ENCODE data around the gene TTBK1. TPM values are rescaled to one million over a fixed set of nuclear protein-coding genes. Genes with fewer than 3 reads are reported as not detected.

TTBK1 gene
- polyA plus RNA-seq, 4 donors = 0.89 to 2.1 (median 1.0) TPM

GRCh38 chr6:43219119-43219518 is 24.2 kb upstream of the TTBK1 start:
- no peak for DNase-seq
- no peak for FAIRE-seq
- WGBS, 3 donors = 94 to 100% (median 96%) methylated on average over 3 of the region's 3 CpGs

GRCh38 chr6:43219814-43220213 is 23.5 kb upstream of the TTBK1 start:
- FAIRE-seq = no peak
- H3K9me3 ChIP-seq (ENCODE audit: control insufficient read depth in 2 of 2, insufficient read depth in 1 of 2, low read depth in 1 of 2, low read length in 1 of 2) = no peaks in the 10 kb centered on the region
- peaks cover 0 to 82% (median 8%) of the 10 kb centered on the region in 3 donors for H3K36me3 ChIP-seq (ENCODE audit: control insufficient read depth in 3 of 3, insufficient read depth in 2 of 3, low read depth in 1 of 3, low read length in 3 of 3)

More at GRCh38 chr6:43219119-43219518, 24.2 kb upstream of the TTBK1 start:
- Histone ChIP-seq H3K4me3 (ENCODE audit: low read depth in 1 of 3, low read length in 3 of 3) (no peak overlapping the region), H3K36me3 (ENCODE audit: control insufficient read depth in 3 of 3, insufficient read depth in 2 of 3, low read depth in 1 of 3, low read length in 3 of 3) (peaks cover 0 to 83% (median 8%) of the 10 kb centered on the region in 3 donors), H3K4me1 (ENCODE audit: control insufficient read depth in 3 of 3, insufficient read depth in 2 of 3, low read depth in 1 of 3, low read length in 2 of 3) (peaks cover 0 to 3% (median 0%) of the 10 kb centered on the region in 3 donors), H3K27ac (ENCODE audit: low read depth in 1 of 3, low read length in 2 of 3) (no peak overlapping the region), H3K27me3 (ENCODE audit: control insufficient read depth in 3 of 3, insufficient read depth in 3 of 3, low read length in 3 of 3) (no peaks in the 10 kb centered on the region), H3K9me3 (ENCODE audit: control insufficient read depth in 2 of 2, insufficient read depth in 1 of 2, low read depth in 1 of 2, low read length in 1 of 2) (no peaks in the 10 kb centered on the region)

GRCh38 chr6:43220439-43220951 is 22.8 kb upstream of the TTBK1 start:
- Histone ChIP-seq H3K4me3 (ENCODE audit: low read depth in 1 of 3, low read length in 3 of 3) (no peak overlapping the region), H3K27me3 (ENCODE audit: control insufficient read depth in 3 of 3, insufficient read depth in 3 of 3, low read length in 3 of 3) (no peaks in the 10 kb centered on the region), H3K36me3 (ENCODE audit: control insufficient read depth in 3 of 3, insufficient read depth in 2 of 3, low read depth in 1 of 3, low read length in 3 of 3) (peaks cover 0 to 83% (median 8%) of the 10 kb centered on the region in 3 donors), H3K27ac (ENCODE audit: low read depth in 1 of 3, low read length in 2 of 3) (no peak overlapping the region), H3K9me3 (ENCODE audit: control insufficient read depth in 2 of 2, insufficient read depth in 1 of 2, low read depth in 1 of 2, low read length in 1 of 2) (no peaks in the 10 kb centered on the region), H3K4me1 (ENCODE audit: control insufficient read depth in 3 of 3, insufficient read depth in 2 of 3, low read depth in 1 of 3, low read length in 2 of 3) (peaks cover 0 to 4% (median 2%) of the 10 kb centered on the region in 3 donors)
- DNase-seq (no peak), FAIRE-seq (no peak)
- 79 to 89% (median 88%) methylated on average over 15 to 16 of the region's 16 CpGs for WGBS, 3 donors

More at GRCh38 chr6:43219814-43220213, 23.5 kb upstream of the TTBK1 start:
- Histone ChIP-seq H3K27me3 (ENCODE audit: control insufficient read depth in 3 of 3, insufficient read depth in 3 of 3, low read length in 3 of 3) (no peaks in the 10 kb centered on the region), H3K4me1 (ENCODE audit: control insufficient read depth in 3 of 3, insufficient read depth in 2 of 3, low read depth in 1 of 3, low read length in 2 of 3) (peaks cover 0 to 4% (median 2%) of the 10 kb centered on the region in 3 donors), H3K4me3 (ENCODE audit: low read depth in 1 of 3, low read length in 3 of 3) (no peak overlapping the region), H3K27ac (ENCODE audit: low read depth in 1 of 3, low read length in 2 of 3) (no peak overlapping the region)
- no peak for DNase-seq
- 86 to 94% (median 90%) methylated on average over 7 of the region's 7 CpGs for WGBS, 3 donors

GRCh38 chr6:43221046-43221972 is 22.0 kb upstream of the TTBK1 start:
- Histone ChIP-seq H3K4me1 (ENCODE audit: control insufficient read depth in 3 of 3, insufficient read depth in 2 of 3, low read depth in 1 of 3, low read length in 2 of 3) (peaks cover 0 to 4% (median 2%) of the 10 kb centered on the region in 3 donors), H3K27ac (ENCODE audit: low read depth in 1 of 3, low read length in 2 of 3) (no peak overlapping the region), H3K36me3 (ENCODE audit: control insufficient read depth in 3 of 3, insufficient read depth in 2 of 3, low read depth in 1 of 3, low read length in 3 of 3) (peaks cover 0 to 83% (median 3%) of the 10 kb centered on the region in 3 donors), H3K27me3 (ENCODE audit: control insufficient read depth in 3 of 3, insufficient read depth in 3 of 3, low read length in 3 of 3) (no peaks in the 10 kb centered on the region), H3K9me3 (ENCODE audit: control insufficient read depth in 2 of 2, insufficient read depth in 1 of 2, low read depth in 1 of 2, low read length in 1 of 2) (no peaks in the 10 kb centered on the region), H3K4me3 (ENCODE audit: low read depth in 1 of 3, low read length in 3 of 3) (no peak overlapping the region)
- WGBS, 3 donors = 83 to 91% (median 88%) methylated on average over 20 of the region's 20 CpGs
- DNase-seq (no peak), FAIRE-seq (no peak)

- WGBS, 3 donors = 88 to 91% (median 89%) methylated on average over 15 of the region's 15 CpGs
- FAIRE-seq = no peak
- H3K27me3 ChIP-seq (ENCODE audit: control insufficient read depth in 3 of 3, insufficient read depth in 3 of 3, low read length in 3 of 3) = no peaks in the 10 kb centered on the region
- no peaks in the 10 kb centered on the region for H3K9me3 ChIP-seq (ENCODE audit: control insufficient read depth in 2 of 2, insufficient read depth in 1 of 2, low read depth in 1 of 2, low read length in 1 of 2)
- H3K4me1 ChIP-seq (ENCODE audit: control insufficient read depth in 3 of 3, insufficient read depth in 2 of 3, low read depth in 1 of 3, low read length in 2 of 3) = peaks cover 0 to 8% (median 2%) of the 10 kb centered on the region in 3 donors
- DNase-seq = no peak
- H3K4me3 ChIP-seq (ENCODE audit: low read depth in 1 of 3, low read length in 3 of 3) = no peak overlapping the region
- H3K36me3 ChIP-seq (ENCODE audit: control insufficient read depth in 3 of 3, insufficient read depth in 2 of 3, low read depth in 1 of 3, low read length in 3 of 3) = peaks cover 0 to 82% (median 2%) of the 10 kb centered on the region in 3 donors
- H3K27ac ChIP-seq (ENCODE audit: low read depth in 1 of 3, low read length in 2 of 3) = no peak overlapping the region
Measured at GRCh38 chr6:43222418-43223059, 20.7 kb upstream of the TTBK1 start.

- H3K36me3 ChIP-seq (ENCODE audit: control insufficient read depth in 3 of 3, insufficient read depth in 2 of 3, low read depth in 1 of 3, low read length in 3 of 3) = peaks cover 0 to 83% (median 2%) of the 10 kb centered on the region in 3 donors
- H3K4me1 ChIP-seq (ENCODE audit: control insufficient read depth in 3 of 3, insufficient read depth in 2 of 3, low read depth in 1 of 3, low read length in 2 of 3) = peaks cover 2 to 14% (median 4%) of the 10 kb centered on the region in 3 donors
- H3K4me3 ChIP-seq (ENCODE audit: low read depth in 1 of 3, low read length in 3 of 3) = no peak overlapping the region
- no peaks in the 10 kb centered on the region for H3K9me3 ChIP-seq (ENCODE audit: control insufficient read depth in 2 of 2, insufficient read depth in 1 of 2, low read depth in 1 of 2, low read length in 1 of 2)
- FAIRE-seq (no peak), DNase-seq (no peak)
- WGBS, 3 donors = 89 to 90% (median 89%) methylated on average over 12 to 14 of the region's 14 CpGs
- H3K27me3 ChIP-seq (ENCODE audit: control insufficient read depth in 3 of 3, insufficient read depth in 3 of 3, low read length in 3 of 3) = no peaks in the 10 kb centered on the region
- H3K27ac ChIP-seq (ENCODE audit: low read depth in 1 of 3, low read length in 2 of 3) = no peak overlapping the region
Measured at GRCh38 chr6:43223175-43223574, 20.1 kb upstream of the TTBK1 start.

GRCh38 chr6:43226192-43226851 is 17.0 kb upstream of the TTBK1 start:
- Histone ChIP-seq H3K36me3 (ENCODE audit: control insufficient read depth in 3 of 3, insufficient read depth in 2 of 3, low read depth in 1 of 3, low read length in 3 of 3) (peaks cover 0 to 58% (median 0%) of the 10 kb centered on the region in 3 donors), H3K27ac (ENCODE audit: low read depth in 1 of 3, low read length in 2 of 3) (no peak overlapping the region), H3K4me3 (ENCODE audit: low read depth in 1 of 3, low read length in 3 of 3) (no peak overlapping the region), H3K9me3 (ENCODE audit: control insufficient read depth in 2 of 2, insufficient read depth in 1 of 2, low read depth in 1 of 2, low read length in 1 of 2) (no peaks in the 10 kb centered on the region), H3K27me3 (ENCODE audit: control insufficient read depth in 3 of 3, insufficient read depth in 3 of 3, low read length in 3 of 3) (peaks cover 0 to 4% (median 0%) of the 10 kb centered on the region in 3 donors), H3K4me1 (ENCODE audit: control insufficient read depth in 3 of 3, insufficient read depth in 2 of 3, low read depth in 1 of 3, low read length in 2 of 3) (peaks cover 2 to 21% (median 7%) of the 10 kb centered on the region in 3 donors)
- FAIRE-seq = no peak
- no peak for DNase-seq
- 85 to 90% (median 86%) methylated on average over 11 of the region's 11 CpGs for WGBS, 3 donors

Data from small intestine (tissue), 7 donors.